SH-SY5Y (cell line): ENCODE data around the gene SCARF1.

ENCODE experiments used
- GATA2 ChIP-seq: IDR thresholded peaks from 2 replicates; pipeline ENCODE4 v1.6.1; 2011; ENCODE audit warnings: mild to moderate bottlenecking, low read depth, low read length
- GATA3 ChIP-seq: IDR thresholded peaks from 2 replicates; pipeline ENCODE4 v1.6.1; 2011; ENCODE audit warnings: low read depth, mild to moderate bottlenecking, low read length, moderate library complexity

DNA sequence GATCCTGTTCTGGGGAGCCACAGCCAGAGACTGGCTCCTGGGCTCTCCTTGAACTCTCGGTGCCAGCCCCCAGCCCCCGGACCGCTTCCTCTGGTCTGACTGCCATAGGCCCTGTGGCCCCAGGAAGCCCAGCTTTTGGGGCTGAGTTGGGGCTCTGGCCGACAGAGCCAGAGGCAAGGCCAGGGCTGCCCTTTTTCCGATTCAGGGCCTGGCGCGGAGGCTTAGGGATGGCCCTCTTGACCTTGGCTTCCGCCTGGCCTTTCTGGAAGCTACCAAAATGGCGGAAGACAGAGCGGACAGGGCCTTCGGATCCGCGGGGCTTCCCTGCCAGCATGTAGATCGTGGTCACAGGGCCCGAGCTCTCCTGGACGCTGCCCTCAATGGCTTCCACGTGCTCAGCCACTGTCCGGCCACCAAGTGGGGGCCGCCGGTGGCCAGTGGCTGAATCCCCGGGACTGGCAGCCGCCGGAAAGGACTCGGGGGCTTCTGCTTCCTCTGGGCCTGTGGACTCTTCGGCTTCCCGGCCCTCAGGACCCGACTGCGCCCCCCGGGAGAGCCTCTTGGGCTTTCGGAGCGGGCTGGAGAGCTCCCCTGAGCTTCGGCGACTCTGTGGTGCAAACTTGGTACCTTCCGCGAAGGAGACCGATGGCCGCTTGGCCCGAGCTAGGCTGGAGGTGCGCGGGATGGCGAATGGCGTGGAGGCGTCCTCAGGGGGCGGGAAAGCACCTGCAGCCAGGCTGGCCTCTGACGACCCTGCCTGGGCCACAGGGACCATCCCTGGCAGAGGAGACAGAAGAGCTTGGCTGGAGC is 10.5 kb downstream of the SCARF1 start:
- no peak for TF ChIP-seq GATA2
- no peak for TF ChIP-seq GATA3
